Endothelial cell of umbilical vein (primary cell): Measurements from ENCODE around the gene KTN1. TPM values are rescaled to one million over a fixed set of nuclear protein-coding genes. Genes with fewer than 3 reads are reported as not detected.

Source experiments
- BruUV-seq: library from RNA; stranded (reverse); fragments of 400-500 nt; replicated peaks from 2 replicates; lab custom pipeline; 2021; lab: Mats Ljungman, UMichigan
- CTCF ChIA-PET: fragments of 300-600, 350-600 bp; sonication (Branson Sonifier 250); formaldehyde crosslinking; loops from one replicate; lab custom pipeline; 2021; ENCODE audit warnings: antibody characterized with exemption, inconsistent platforms; lab: Charles Lee
- POLR2A ChIA-PET: fragments of 300-600, 350-600 bp; sonication (Branson Sonifier 250); formaldehyde crosslinking; loops from one replicate; lab custom pipeline; 2021; ENCODE audit warnings: antibody characterized with exemption, inconsistent platforms; lab: Charles Lee
- DNase-seq: peaks from one replicate; pipeline ENCODE4 v3.0.0-alpha.2; 2011; ENCODE audit warnings: low read depth, low spot score
- FAIRE-seq: peaks from 2 replicates; lab custom pipeline; 2011; peaks lifted over from hg19 to GRCh38; lab: Jason Lieb, UNC
- H2AFZ ChIP-seq: 2 replicates; pipeline ENCODE4 v1.6.0; 2012; ENCODE audit warnings: low read depth, low read length, control low read depth, inconsistent platforms
- H3K27ac ChIP-seq: 2 replicates; pipeline ENCODE4 v1.5.1; 2011; ENCODE audit warnings: low read depth, mild to moderate bottlenecking, control low read depth, low read length, moderate library complexity; ENCODE audit not compliant: insufficient read depth
- H3K27me3 ChIP-seq, 2 experiments: 2 replicates each; pipeline versions ENCODE4 v1.6.0 to v1.6.1; 2011; ENCODE audit warnings: low read length in 2 of 2, mixed read lengths in 1 of 2; ENCODE audit not compliant: control insufficient read depth in 2 of 2, insufficient read depth in 2 of 2
- H3K36me3 ChIP-seq, 2 experiments: 2 replicates in 1 of 2; 3 replicates in 1 of 2; pipeline ENCODE4 v1.5.1; 2011; ENCODE audit warnings: low read length in 2 of 2, mild to moderate bottlenecking in 1 of 2, moderate library complexity in 1 of 2; ENCODE audit not compliant: control insufficient read depth in 2 of 2, insufficient read depth in 2 of 2; ENCODE audit errors: extremely low read depth in 1 of 2
- H3K4me1 ChIP-seq: 3 replicates; pipeline ENCODE4 v1.5.1; 2011; ENCODE audit warnings: mild to moderate bottlenecking, low read length; ENCODE audit not compliant: control insufficient read depth, insufficient read depth; ENCODE audit errors: extremely low read depth
- H3K4me2 ChIP-seq: 2 replicates; pipeline ENCODE4 v1.6.1; 2011; ENCODE audit warnings: low read length, control low read depth, mixed read lengths; ENCODE audit not compliant: insufficient read depth
- H3K4me3 ChIP-seq, 3 experiments: fragments of 200-600 bp in 1 of 3; sonication (generic), shearing (Covaris generic) in 1 of 3; replicated peaks in 1 of 3; 2 replicates each; pipeline ENCODE4 v1.5.1; 2011 to 2016; ENCODE audit warnings: control low read depth in 3 of 3, low read length in 3 of 3, mild to moderate bottlenecking in 2 of 3, inconsistent platforms in 1 of 3, low read depth in 1 of 3, moderate library complexity in 1 of 3; ENCODE audit not compliant: insufficient read depth in 1 of 3
- H3K79me2 ChIP-seq: 2 replicates; pipeline ENCODE4 v1.6.0; 2012; ENCODE audit warnings: low read length, inconsistent platforms; ENCODE audit not compliant: control insufficient read depth, insufficient read depth
- H3K9ac ChIP-seq: replicated peaks from 2 replicates; pipeline ENCODE3; 2011; ENCODE audit warnings: low read length, control low read depth; ENCODE audit not compliant: insufficient read depth; ENCODE audit errors: extremely low read depth
- H3K9me1 ChIP-seq: replicated peaks from 3 replicates; pipeline ENCODE4 v1.6.0; 2011; ENCODE audit warnings: mild to moderate bottlenecking, low read length; ENCODE audit not compliant: control insufficient read depth, insufficient read depth; ENCODE audit errors: extremely low read depth
- H3K9me3 ChIP-seq: replicated peaks from 2 replicates; pipeline ENCODE4 v1.5.1; 2012; ENCODE audit warnings: low read length, inconsistent platforms; ENCODE audit not compliant: control insufficient read depth, insufficient read depth
- H4K20me1 ChIP-seq: replicated peaks from 2 replicates; pipeline ENCODE3; 2011; ENCODE audit warnings: mild to moderate bottlenecking, low read length; ENCODE audit not compliant: control insufficient read depth, insufficient read depth; ENCODE audit errors: extremely low read depth
- CTCF ChIP-seq, 2 donors: IDR thresholded peaks; 1 replicate in 1 of 2; 2 replicates in 1 of 2; pipeline ENCODE4 v1.5.1; 2011; ENCODE audit warnings: low read length in 2 of 2, mild to moderate bottlenecking in 2 of 2, moderate library complexity in 2 of 2, control low read depth in 1 of 2, inconsistent platforms in 1 of 2, low read depth in 1 of 2; ENCODE audit not compliant: insufficient read depth in 1 of 2; ENCODE audit errors: extremely low read depth in 1 of 2
- EZH2 ChIP-seq: IDR thresholded peaks from 2 replicates; pipeline ENCODE4 v1.6.1; 2012; ENCODE audit warnings: borderline replicate concordance, low read depth, mild to moderate bottlenecking, moderate library complexity, low read length, inconsistent platforms; ENCODE audit not compliant: severe bottlenecking
- GATA2 ChIP-seq: IDR thresholded peaks from 2 replicates; pipeline ENCODE4 v1.7.0; 2011; ENCODE audit warnings: low read depth, mild to moderate bottlenecking, moderate library complexity, mixed read lengths, low read length; ENCODE audit not compliant: insufficient read length, insufficient read depth
- JUN ChIP-seq: IDR thresholded peaks from 2 replicates; pipeline ENCODE4 v1.6.1; 2011; ENCODE audit warnings: borderline replicate concordance, low read depth; ENCODE audit not compliant: insufficient read length, insufficient read depth
- MYC ChIP-seq: IDR thresholded peaks from one replicate; pipeline ENCODE4 v1.6.1; 2011; ENCODE audit warnings: mild to moderate bottlenecking, low read depth, low read length
- dilution Hi-C: fragments of 300-500 bp; cut with MboI; formaldehyde crosslinking; loops from one replicate; pipeline ENCODE4 v1.15.0; 2019; ENCODE audit warnings: low sequenced_read_pairs; ENCODE audit not compliant: extremely low pct_ligation_motif_present
- intact Hi-C: fragments of 100-400 bp; cut with micrococcal nuclease; formaldehyde crosslinking; loops from one replicate; pipeline ENCODE4 v1.10.0; 2022
- polyA plus RNA-seq, 4 experiments: library from polyadenylated mRNA; depleted of rRNA in 3 of 4; stranded (reverse) in 3 of 4; unstranded in 1 of 4; fragments of >200 nt; gene quantifications; 2 replicates each; pipeline versions ENCODE4 v1.2.1 to v1.2.3, GENCODE V29; 2011 to 2012; ENCODE audit warnings: missing spikeins in 1 of 4
- total RNA-seq: library from RNA; stranded (reverse); gene quantifications from 2 replicates; pipeline ENCODE4 v1.2.3, GENCODE V29; 2021

Gene KTN1
- total and polyA plus RNA-seq, 2 donors (not counting 3 experiments of a cell fraction or from before 2014, with no cell fraction given): 33.2 to 148 TPM

- DNase-seq (no peak), FAIRE-seq (no peak)
- ChIA-PET CTCF (interaction anchor here (1.0 to 1.9 kb wide), 5 partner anchors 20 to 763 kb away, joined by 3 to 12 read pairs (median 3); no protein-coding TSS in a partner anchor), POLR2A (interaction anchor here (1.1 kb wide), 1 partner anchor 631 kb away, joined by 4 read pairs; no protein-coding TSS in a partner anchor)
- intact Hi-C loops: no loop called here
- H4K20me1 ChIP-seq: no peaks in the 10 kb centered on the region
- H3K27ac ChIP-seq: no peak overlapping the region
- TF ChIP-seq EZH2 (no peak), GATA2 (no peak), JUN (no peak), MYC (no peak), CTCF (IDR thresholded peaks at IDR 0.05; ENCODE audit: extremely low read depth in 1 of 2, insufficient read depth in 1 of 2, low read depth in 1 of 2, low read length in 2 of 2) (no peak)
- dilution Hi-C loops: no loop called here
- no TSS peak for BruUV-seq
- H3K4me1 ChIP-seq: no peaks in the 10 kb centered on the region
- no peak overlapping the region for H3K9ac ChIP-seq
- no peak overlapping the region for H2AFZ ChIP-seq
- H3K9me3 ChIP-seq: no peaks in the 10 kb centered on the region
- no peaks in the 10 kb centered on the region for H3K9me1 ChIP-seq
- no peak overlapping the region for H3K4me2 ChIP-seq
- H3K27me3 ChIP-seq: no peaks in the 10 kb centered on the region
- no peak overlapping the region for H3K4me3 ChIP-seq
- H3K36me3 ChIP-seq: no peaks in the 10 kb centered on the region
- H3K79me2 ChIP-seq: no peaks in the 10 kb centered on the region
Observed at GRCh38 chr14:55711175-55711811, 131.3 kb downstream of the KTN1 start.
